ENCODE measurements around the gene ZNF532.
"Not testable (repeated sequence)": the region's sequence is repeated elsewhere in the genome, so short reads cannot be mapped to it uniquely, and the experiment has no call there.

ZNF532 gene

DNA sequence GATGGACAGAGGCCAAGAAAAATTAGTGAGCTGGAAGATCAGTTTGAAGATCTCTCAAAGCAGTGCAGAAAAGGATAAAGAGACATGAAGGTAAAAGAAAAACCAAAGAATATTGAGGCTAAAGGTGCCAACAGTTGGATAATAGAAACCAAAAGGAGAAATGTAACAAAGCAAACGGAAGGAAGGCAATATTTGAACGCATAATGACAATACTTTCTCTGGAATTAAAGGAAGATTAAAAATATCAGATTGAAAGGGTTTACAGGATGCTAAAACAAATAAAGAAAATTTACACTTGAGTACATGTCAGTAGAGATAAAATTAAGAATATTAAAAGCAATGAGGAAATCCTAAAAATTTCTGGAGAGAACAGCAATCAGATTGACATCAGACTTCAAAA lies 149.1 kb downstream of the ZNF532 start:
- no peak for DNase-seq

DNA sequence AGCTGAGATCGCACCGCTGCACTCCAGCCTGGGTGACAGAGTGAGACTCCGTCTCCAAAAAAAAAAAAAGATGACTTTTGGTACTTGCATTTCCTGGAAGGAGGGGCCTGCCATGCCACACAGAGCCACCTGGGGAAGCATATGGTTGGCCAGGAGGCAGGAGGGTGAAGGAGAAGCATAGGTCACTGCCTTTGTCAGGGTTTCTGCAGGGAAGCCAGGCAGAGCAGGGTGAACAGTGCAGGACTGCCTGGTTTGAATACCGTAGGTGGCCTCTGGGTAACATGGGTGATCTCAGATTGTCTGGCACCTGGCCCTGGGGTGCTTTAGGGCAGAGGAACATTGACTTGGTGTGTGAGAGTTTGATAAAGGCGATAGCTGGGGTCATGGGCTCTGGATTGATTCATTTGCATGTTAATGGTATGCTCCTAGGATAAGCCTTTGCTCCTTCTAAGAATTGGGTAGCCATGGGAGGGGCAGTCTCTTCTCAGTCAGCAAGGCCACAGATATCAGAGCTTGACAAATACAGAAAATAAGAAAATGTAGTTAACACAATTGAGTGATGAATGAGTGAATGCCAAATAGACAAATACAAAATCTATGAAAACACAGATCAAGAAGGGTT lies 151.0 kb downstream of the ZNF532 start:
- no peak for DNase-seq

- peak; percentile 76 for DNase-seq
Observed at GRCh38 chr18:59021500-59021899, 156.8 kb downstream of the ZNF532 start.

DNA sequence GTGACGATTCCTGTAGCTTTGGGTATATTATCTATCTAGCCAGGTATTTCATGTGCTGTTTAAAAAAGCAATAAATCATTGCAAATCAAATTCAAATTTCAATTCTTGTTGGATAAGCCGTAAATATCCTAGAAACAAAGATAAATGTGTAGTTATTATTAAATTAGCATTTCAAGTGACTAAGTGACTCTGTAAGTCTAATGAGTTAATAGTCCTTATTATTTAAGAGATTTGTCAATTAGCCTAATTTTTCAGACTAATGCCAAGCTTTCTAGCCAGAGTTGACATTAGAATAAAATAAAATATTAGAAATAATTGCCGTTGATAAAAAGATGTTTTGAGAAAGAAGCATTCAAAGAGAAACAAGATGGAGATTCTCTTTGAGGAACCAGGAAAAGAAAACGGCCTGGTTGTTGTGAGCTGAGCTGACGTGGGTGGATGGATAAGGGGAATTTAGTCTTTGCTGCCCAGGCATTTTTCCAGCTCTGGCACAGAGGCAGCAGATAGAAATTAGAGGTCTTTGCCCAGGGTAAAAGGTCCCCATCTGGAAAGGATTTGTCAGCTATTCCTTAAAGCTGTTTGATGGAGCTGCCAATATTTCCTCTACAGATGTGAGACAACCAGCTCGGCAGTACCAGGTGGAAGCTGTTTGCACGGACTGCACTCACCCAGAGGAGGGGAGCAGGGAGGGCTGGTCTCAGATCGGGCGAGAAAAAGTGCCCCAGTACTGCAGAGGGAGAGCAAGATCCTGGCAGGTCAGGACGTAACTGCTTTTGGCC lies 157.7 kb downstream of the ZNF532 start:
- DNase-seq = peak; percentile 41

DNA sequence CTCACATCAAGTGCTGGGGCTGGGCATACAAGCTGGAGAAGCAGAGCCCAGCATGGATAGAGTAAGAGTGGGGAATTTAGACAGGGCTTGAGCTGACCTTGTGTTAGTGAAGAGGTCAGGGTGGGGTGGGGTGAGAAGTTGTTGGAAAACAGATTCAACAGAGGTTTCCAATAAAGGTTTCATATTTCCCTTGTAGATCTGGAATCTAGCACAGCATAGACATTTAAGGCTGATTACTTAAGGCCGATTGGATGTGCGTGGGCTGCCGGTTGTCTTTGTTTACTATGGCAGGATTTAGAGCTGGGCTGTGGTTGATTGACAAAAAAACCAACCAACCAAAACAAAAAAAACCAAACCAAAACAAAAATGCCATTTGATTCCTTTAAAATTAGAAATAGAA lies 160.2 kb downstream of the ZNF532 start:
- DNase-seq = peak; percentile 40

- not testable (repeated sequence) for DNase-seq
Observed at GRCh38 chr18:59025532-59025931, 160.9 kb downstream of the ZNF532 start.

- DNase-seq = no peak
Observed at GRCh38 chr18:59026364-59026763, 161.7 kb downstream of the ZNF532 start.

DNA sequence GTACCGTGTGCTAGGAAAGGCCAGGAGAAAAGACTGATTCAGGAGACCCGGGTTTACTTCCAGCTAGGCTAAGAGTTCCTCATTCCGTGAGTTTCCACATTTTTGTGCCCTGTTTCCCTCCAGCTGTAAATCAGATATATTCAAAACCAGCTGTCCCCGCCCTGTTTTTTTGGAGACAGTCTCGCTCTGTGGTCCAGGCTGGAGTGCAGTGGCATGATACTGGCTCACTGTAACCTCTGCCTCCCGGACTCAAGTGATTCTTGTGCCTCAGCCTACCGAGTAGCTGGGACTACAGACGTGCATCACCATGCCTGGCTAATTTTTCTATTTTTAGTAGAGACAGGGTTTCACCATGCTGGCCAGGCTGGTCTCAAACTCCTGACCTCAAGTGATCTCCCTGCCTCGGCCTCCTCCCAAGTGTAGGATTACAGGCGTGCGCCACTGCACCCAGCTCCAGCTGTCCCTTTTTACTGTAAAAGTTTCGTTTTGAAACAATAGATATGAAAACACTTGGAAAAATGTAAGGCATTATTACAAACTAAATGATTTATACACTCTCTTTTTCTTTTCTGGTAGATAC lies 162.2 kb downstream of the ZNF532 start:
- no peak for DNase-seq

DNA sequence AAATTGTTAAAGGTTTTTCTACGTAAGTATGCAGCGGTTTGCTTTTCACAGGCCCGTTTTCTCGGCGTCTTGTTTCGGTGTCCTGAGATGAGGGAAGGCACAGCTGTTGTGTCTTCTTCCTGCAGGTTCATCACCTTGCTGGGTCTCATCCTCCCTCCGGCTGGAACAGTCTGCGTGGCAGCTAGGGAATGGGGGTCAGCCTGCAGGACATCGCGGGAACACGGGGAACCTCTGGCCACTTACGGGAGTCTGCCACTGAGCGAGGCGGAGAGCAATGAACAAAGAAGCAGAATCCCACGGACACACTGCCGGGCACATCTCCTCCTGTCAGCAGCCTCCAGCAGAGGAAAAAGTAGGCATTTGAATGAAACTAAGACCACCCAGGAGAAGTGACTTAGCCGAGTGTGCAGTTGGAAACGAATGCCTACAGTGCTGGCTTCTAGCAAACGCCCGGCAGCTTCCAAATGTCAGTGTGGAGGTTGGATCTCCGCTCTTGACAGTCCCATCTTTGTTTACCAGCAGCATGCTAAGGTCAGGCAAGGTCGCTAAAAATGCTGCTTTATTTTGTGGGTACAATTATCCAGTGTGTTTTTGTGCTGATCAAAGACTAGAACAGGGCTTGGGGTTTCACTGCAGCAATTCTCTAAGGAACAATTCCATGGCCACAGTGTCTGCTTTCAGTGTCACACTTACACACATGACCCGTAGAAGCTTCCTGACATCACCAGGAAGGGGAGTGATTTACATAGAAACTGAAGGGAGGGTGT lies 165.2 kb downstream of the ZNF532 start:
- DNase-seq = no peak

- no peak for DNase-seq
Observed at GRCh38 chr18:59032308-59032707, 167.6 kb downstream of the ZNF532 start.

GRCh38 chr18:59033359-59033758 lies 168.7 kb downstream of the ZNF532 start:
- no peak for DNase-seq

DNA sequence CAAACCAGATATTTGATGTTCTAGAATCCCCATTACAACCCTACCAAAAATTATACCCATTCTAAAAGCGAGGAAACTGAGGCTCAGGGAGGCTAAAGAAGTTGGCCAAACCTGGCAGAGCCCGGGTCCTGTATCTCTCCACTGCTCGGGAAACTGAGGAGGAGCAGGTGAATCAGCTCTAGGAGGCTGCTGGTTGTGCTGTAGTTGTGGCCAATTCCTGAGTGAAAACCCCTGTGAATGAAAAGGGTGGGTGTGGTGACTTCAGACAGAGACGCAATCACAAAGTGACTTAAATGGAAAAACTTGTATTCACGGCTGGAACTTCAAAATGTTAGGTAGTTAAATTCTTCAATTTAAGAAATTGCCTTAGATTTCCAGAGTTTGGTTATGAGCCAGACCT lies 169.3 kb downstream of the ZNF532 start:
- no peak for DNase-seq

DNA sequence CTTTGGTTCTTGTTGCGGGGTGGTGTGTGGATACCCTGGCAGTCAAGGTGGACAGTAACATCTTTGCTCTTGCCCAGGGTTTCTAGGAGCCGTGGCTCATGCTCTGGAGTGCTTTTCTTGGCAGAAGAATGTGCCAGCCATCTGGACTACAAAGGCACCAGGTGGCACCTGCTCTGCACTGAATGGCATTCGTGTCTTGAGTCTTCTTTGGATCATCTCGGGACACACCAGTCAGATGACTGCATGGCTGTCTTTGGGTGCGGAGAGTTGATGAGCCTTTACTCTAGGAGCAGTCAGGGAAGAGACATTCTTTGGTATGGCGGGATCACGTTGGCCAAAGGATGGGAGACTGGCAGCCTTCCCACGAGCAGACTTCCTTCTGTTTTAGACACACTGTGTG lies 170.9 kb downstream of the ZNF532 start:
- DNase-seq = no peak

Measured in NCI-H510A treated with DMSO at 0.1 percent for 48 hours (cell line).